Measurements from ENCODE around the gene STK10.

STK10 gene

GRCh38 chr5:172106511-172107356 is 81.3 kb downstream of the STK10 start:
- Histone ChIP-seq H3K27ac (ENCODE audit: low read depth, low read length) (peak overlapping the region; percentile 17), H3K27me3 (ENCODE audit: control insufficient read depth, insufficient read depth, low read length) (no peaks in the 10 kb centered on the region), H3K4me3 (ENCODE audit: low read length) (peak overlapping the region; percentile 63), H3K4me1 (ENCODE audit: control insufficient read depth, insufficient read depth, low read length) (peaks cover 29% of the 10 kb centered on the region), H3K36me3 (ENCODE audit: control insufficient read depth, insufficient read depth, low read length) (peaks cover 6% of the 10 kb centered on the region), H3K9ac (ENCODE audit: low read length) (peak overlapping the region; percentile 33)

- Histone ChIP-seq H3K9ac (ENCODE audit: low read length) (no peak overlapping the region), H3K27ac (ENCODE audit: low read depth, low read length) (no peak overlapping the region), H3K27me3 (ENCODE audit: control insufficient read depth, insufficient read depth, low read length) (no peaks in the 10 kb centered on the region), H3K36me3 (ENCODE audit: control insufficient read depth, insufficient read depth, low read length) (peaks cover 6% of the 10 kb centered on the region), H3K4me3 (ENCODE audit: low read length) (no peak overlapping the region), H3K4me1 (ENCODE audit: control insufficient read depth, insufficient read depth, low read length) (peaks cover 20% of the 10 kb centered on the region)
Observed at GRCh38 chr5:172105811-172106210, 82.2 kb downstream of the STK10 start.

- no peak overlapping the region for H3K27ac ChIP-seq (ENCODE audit: low read depth, low read length)
Observed at GRCh38 chr5:172104801-172105701, 83.0 kb downstream of the STK10 start.

GRCh38 chr5:172104021-172104420 is 84.0 kb downstream of the STK10 start:
- H3K9ac ChIP-seq (ENCODE audit: low read length) = no peak overlapping the region
- no peaks in the 10 kb centered on the region for H3K27me3 ChIP-seq (ENCODE audit: control insufficient read depth, insufficient read depth, low read length)
- peaks cover 16% of the 10 kb centered on the region for H3K4me1 ChIP-seq (ENCODE audit: control insufficient read depth, insufficient read depth, low read length)
- peaks cover 6% of the 10 kb centered on the region for H3K36me3 ChIP-seq (ENCODE audit: control insufficient read depth, insufficient read depth, low read length)
- H3K4me3 ChIP-seq (ENCODE audit: low read length) = no peak overlapping the region
- no peak overlapping the region for H3K27ac ChIP-seq (ENCODE audit: low read depth, low read length)

More at GRCh38 chr5:172104801-172105701, 83.0 kb downstream of the STK10 start:
- Histone ChIP-seq H3K36me3 (ENCODE audit: control insufficient read depth, insufficient read depth, low read length) (peaks cover 6% of the 10 kb centered on the region), H3K9ac (ENCODE audit: low read length) (no peak overlapping the region), H3K27me3 (ENCODE audit: control insufficient read depth, insufficient read depth, low read length) (no peaks in the 10 kb centered on the region), H3K4me1 (ENCODE audit: control insufficient read depth, insufficient read depth, low read length) (peaks cover 16% of the 10 kb centered on the region), H3K4me3 (ENCODE audit: low read length) (no peak overlapping the region)

- Histone ChIP-seq H3K4me3 (ENCODE audit: low read length) (peak overlapping the region; percentile 41), H3K27ac (ENCODE audit: low read depth, low read length) (peak overlapping the region; percentile 71), H3K4me1 (ENCODE audit: control insufficient read depth, insufficient read depth, low read length) (peaks cover 16% of the 10 kb centered on the region), H3K36me3 (ENCODE audit: control insufficient read depth, insufficient read depth, low read length) (peaks cover 6% of the 10 kb centered on the region), H3K27me3 (ENCODE audit: control insufficient read depth, insufficient read depth, low read length) (no peaks in the 10 kb centered on the region), H3K9ac (ENCODE audit: low read length) (no peak overlapping the region)
Observed at GRCh38 chr5:172102913-172103626, 85.0 kb downstream of the STK10 start.

GRCh38 chr5:172102218-172102870 is 85.7 kb downstream of the STK10 start:
- H3K36me3 ChIP-seq (ENCODE audit: control insufficient read depth, insufficient read depth, low read length) = peaks cover 6% of the 10 kb centered on the region

GRCh38 chr5:172101547-172102217 is 86.3 kb downstream of the STK10 start:
- Histone ChIP-seq H3K9ac (ENCODE audit: low read length) (no peak overlapping the region), H3K27ac (ENCODE audit: low read depth, low read length) (no peak overlapping the region), H3K4me3 (ENCODE audit: low read length) (no peak overlapping the region), H3K27me3 (ENCODE audit: control insufficient read depth, insufficient read depth, low read length) (no peaks in the 10 kb centered on the region), H3K36me3 (ENCODE audit: control insufficient read depth, insufficient read depth, low read length) (peaks cover 8% of the 10 kb centered on the region), H3K4me1 (ENCODE audit: control insufficient read depth, insufficient read depth, low read length) (peaks cover 16% of the 10 kb centered on the region)

More at GRCh38 chr5:172102218-172102870, 85.7 kb downstream of the STK10 start:
- H3K9ac ChIP-seq (ENCODE audit: low read length) = no peak overlapping the region
- peaks cover 18% of the 10 kb centered on the region for H3K4me1 ChIP-seq (ENCODE audit: control insufficient read depth, insufficient read depth, low read length)
- no peaks in the 10 kb centered on the region for H3K27me3 ChIP-seq (ENCODE audit: control insufficient read depth, insufficient read depth, low read length)
- no peak overlapping the region for H3K4me3 ChIP-seq (ENCODE audit: low read length)
- H3K27ac ChIP-seq (ENCODE audit: low read depth, low read length) = peak overlapping the region; percentile 25

- Histone ChIP-seq H3K27ac (ENCODE audit: low read depth, low read length) (no peak overlapping the region), H3K9ac (ENCODE audit: low read length) (no peak overlapping the region), H3K36me3 (ENCODE audit: control insufficient read depth, insufficient read depth, low read length) (peaks cover 4% of the 10 kb centered on the region), H3K4me1 (ENCODE audit: control insufficient read depth, insufficient read depth, low read length) (peaks cover 16% of the 10 kb centered on the region), H3K27me3 (ENCODE audit: control insufficient read depth, insufficient read depth, low read length) (no peaks in the 10 kb centered on the region), H3K4me3 (ENCODE audit: low read length) (no peak overlapping the region)
Observed at GRCh38 chr5:172098883-172099282, 89.1 kb downstream of the STK10 start.

- peaks cover 4% of the 10 kb centered on the region for H3K36me3 ChIP-seq (ENCODE audit: control insufficient read depth, insufficient read depth, low read length)
Observed at GRCh38 chr5:172098046-172098445, 90.0 kb downstream of the STK10 start.

GRCh38 chr5:172097356-172097755 is 90.7 kb downstream of the STK10 start:
- Histone ChIP-seq H3K36me3 (ENCODE audit: control insufficient read depth, insufficient read depth, low read length) (peaks cover 3% of the 10 kb centered on the region), H3K27ac (ENCODE audit: low read depth, low read length) (peak overlapping the region; percentile 1), H3K4me3 (ENCODE audit: low read length) (no peak overlapping the region), H3K27me3 (ENCODE audit: control insufficient read depth, insufficient read depth, low read length) (no peaks in the 10 kb centered on the region), H3K4me1 (ENCODE audit: control insufficient read depth, insufficient read depth, low read length) (peaks cover 7% of the 10 kb centered on the region), H3K9ac (ENCODE audit: low read length) (no peak overlapping the region)

More at GRCh38 chr5:172098046-172098445, 90.0 kb downstream of the STK10 start:
- Histone ChIP-seq H3K27me3 (ENCODE audit: control insufficient read depth, insufficient read depth, low read length) (no peaks in the 10 kb centered on the region), H3K4me1 (ENCODE audit: control insufficient read depth, insufficient read depth, low read length) (peaks cover 13% of the 10 kb centered on the region), H3K4me3 (ENCODE audit: low read length) (no peak overlapping the region), H3K9ac (ENCODE audit: low read length) (no peak overlapping the region), H3K27ac (ENCODE audit: low read depth, low read length) (no peak overlapping the region)

- peaks cover 6% of the 10 kb centered on the region for H3K4me1 ChIP-seq (ENCODE audit: control insufficient read depth, insufficient read depth, low read length)
- no peak overlapping the region for H3K9ac ChIP-seq (ENCODE audit: low read length)
- no peaks in the 10 kb centered on the region for H3K27me3 ChIP-seq (ENCODE audit: control insufficient read depth, insufficient read depth, low read length)
- H3K4me3 ChIP-seq (ENCODE audit: low read length) = no peak overlapping the region
- no peak overlapping the region for H3K27ac ChIP-seq (ENCODE audit: low read depth, low read length)
- peaks cover 2% of the 10 kb centered on the region for H3K36me3 ChIP-seq (ENCODE audit: control insufficient read depth, insufficient read depth, low read length)
Observed at GRCh38 chr5:172096207-172096940, 91.7 kb downstream of the STK10 start.

All from rectal smooth muscle tissue (tissue), 1 donor.